Measurements from ENCODE around the gene ZNF780A.
A peak's percentile ranks its signal among the peaks of the same experiment; 100 is the strongest.
"Not testable (repeated sequence)": the region's sequence is repeated elsewhere in the genome, so short reads cannot be mapped to it uniquely, and the experiment has no call there.

ZNF780A gene

GRCh38 chr19:40084948-40085347, 5.8 kb downstream of the ZNF780A start:
- DNase-seq (ENCODE audit: low read depth in 2 of 2), result no peak

GRCh38 chr19:40081411-40081810, 9.3 kb downstream of the ZNF780A start:
- no peak for DNase-seq (ENCODE audit: low read depth in 2 of 2)

- no peak for DNase-seq (ENCODE audit: low read depth in 2 of 2)
Measured at GRCh38 chr19:40080289-40080688, 10.5 kb downstream of the ZNF780A start.

GRCh38 chr19:40078377-40078776, 12.4 kb downstream of the ZNF780A start:
- DNase-seq (ENCODE audit: low read depth in 2 of 2), result no peak

- no peak for DNase-seq (ENCODE audit: low read depth in 2 of 2)
Measured at GRCh38 chr19:40070058-40070457, 20.7 kb downstream of the ZNF780A start.

GRCh38 chr19:40059624-40060023, 31.1 kb downstream of the ZNF780A start:
- DNase-seq (ENCODE audit: low read depth in 2 of 2), result no peak

GRCh38 chr19:40057166-40057565, 33.6 kb downstream of the ZNF780A start:
- no peak for DNase-seq (ENCODE audit: low read depth in 2 of 2)

- DNase-seq (ENCODE audit: low read depth in 2 of 2), result no peak
Measured at GRCh38 chr19:40056505-40056904, 34.2 kb downstream of the ZNF780A start.

- peak; percentile 15 to 19 for DNase-seq (ENCODE audit: low read depth in 2 of 2)
Measured at GRCh38 chr19:40055832-40056504, 34.8 kb downstream of the ZNF780A start, which contains the start of gene ZNF780B. Gene ZNF780B, minus strand, starts transcription at chr19:40056231. Its CDS starts 5,899 bp downstream, at chr19:40050332.

GRCh38 chr19:40055049-40055448, 35.7 kb downstream of the ZNF780A start:
- DNase-seq (ENCODE audit: low read depth in 2 of 2), result no peak

- DNase-seq (ENCODE audit: low read depth in 2 of 2), result no peak
Measured at GRCh38 chr19:40054632-40055031, 36.1 kb downstream of the ZNF780A start.

GRCh38 chr19:40053491-40053890, 37.3 kb downstream of the ZNF780A start:
- no peak for DNase-seq (ENCODE audit: low read depth in 2 of 2)

GRCh38 chr19:40041718-40042117, 49.0 kb downstream of the ZNF780A start:
- not testable (repeated sequence) for DNase-seq (ENCODE audit: low read depth in 2 of 2)

GRCh38 chr19:40038047-40038446, 52.7 kb downstream of the ZNF780A start:
- not testable (repeated sequence) for DNase-seq (ENCODE audit: low read depth in 2 of 2)

- DNase-seq (ENCODE audit: low read depth in 2 of 2), result no peak
Measured at GRCh38 chr19:40035996-40036395, 54.7 kb downstream of the ZNF780A start.

GRCh38 chr19:40033989-40034560, 56.7 kb downstream of the ZNF780A start:
- no peak for DNase-seq (ENCODE audit: low read depth in 2 of 2)

- DNase-seq (ENCODE audit: low read depth in 2 of 2), result no peak
Measured at GRCh38 chr19:40026597-40026970, 64.2 kb downstream of the ZNF780A start.

- DNase-seq (ENCODE audit: low read depth in 2 of 2), result no peak
Measured at GRCh38 chr19:40025938-40026596, 64.7 kb downstream of the ZNF780A start.

GRCh38 chr19:40023969-40024368, 66.8 kb downstream of the ZNF780A start:
- DNase-seq (ENCODE audit: low read depth in 2 of 2), result no peak
